Common myeloid progenitor, CD34-positive (primary cell): ENCODE results near the gene TNFRSF18.

ENCODE experiments used
- CTCF ChIA-PET: fragments of 350-600 bp; sonication (Branson Sonifier 250); formaldehyde crosslinking; loops from one replicate; lab custom pipeline; 2021; ENCODE audit warnings: antibody characterized with exemption; lab: Charles Lee
- POLR2A ChIA-PET: fragments of 350-600 bp; sonication (Branson Sonifier 250); formaldehyde crosslinking; loops from one replicate; lab custom pipeline; 2021; ENCODE audit warnings: antibody characterized with exemption; lab: Charles Lee
- DNase-seq, 3 donors: peaks; one replicate each; pipeline versions ENCODE4 v3.0.0 to v3.0.0-alpha.2; 2013
- H3K27ac ChIP-seq, 2 experiments: 1 replicate in 1 of 2; 2 replicates in 1 of 2; pipeline ENCODE4 v1.7.0; 2013; ENCODE audit warnings: inconsistent platforms in 2 of 2, low read length in 2 of 2, mild to moderate bottlenecking in 2 of 2, low read depth in 1 of 2, moderate library complexity in 1 of 2; ENCODE audit not compliant: severe bottlenecking in 2 of 2, insufficient read depth in 1 of 2, poor library complexity in 1 of 2
- H3K27me3 ChIP-seq, 5 experiments: replicated peaks in 2 of 5; 1 replicate in 3 of 5; 2 replicates in 2 of 5; pipeline versions ENCODE4 v1.6.1 to v1.7.0; 2013; ENCODE audit warnings: low read length in 4 of 5, mild to moderate bottlenecking in 2 of 5, moderate library complexity in 2 of 5, inconsistent platforms in 1 of 5; ENCODE audit not compliant: insufficient read depth in 5 of 5, control insufficient read depth in 4 of 5
- H3K36me3 ChIP-seq, 4 experiments: 1 replicate in 2 of 4; 2 replicates in 2 of 4; pipeline versions ENCODE4 v1.6.1 to v1.7.0; 2013; ENCODE audit warnings: low read length in 3 of 4, control low read depth in 1 of 4, mild to moderate bottlenecking in 1 of 4; ENCODE audit not compliant: control insufficient read depth in 4 of 4, insufficient read depth in 4 of 4
- H3K4me1 ChIP-seq, 4 experiments: 1 replicate in 3 of 4; 2 replicates in 1 of 4; pipeline versions ENCODE4 v1.6.1 to v1.7.1; 2013; ENCODE audit warnings: low read length in 3 of 4, mild to moderate bottlenecking in 3 of 4, control low read depth in 1 of 4, inconsistent platforms in 1 of 4, moderate library complexity in 1 of 4; ENCODE audit not compliant: control insufficient read depth in 4 of 4, insufficient read depth in 4 of 4; ENCODE audit errors: control extremely low read depth in 1 of 4
- H3K4me3 ChIP-seq, 7 experiments: 1 replicate in 4 of 7; 2 replicates in 3 of 7; pipeline versions ENCODE4 v1.5.1 to v1.7.0; 2013; ENCODE audit warnings: mild to moderate bottlenecking in 7 of 7, low read length in 6 of 7, moderate library complexity in 6 of 7, inconsistent platforms in 2 of 7, low read depth in 2 of 7, control low read depth in 1 of 7; ENCODE audit not compliant: insufficient read depth in 4 of 7, control insufficient read depth in 1 of 7; ENCODE audit errors: extremely low read depth in 1 of 7
- H3K9me3 ChIP-seq, 5 experiments: 1 replicate in 4 of 5; 2 replicates in 1 of 5; pipeline versions ENCODE4 v1.6.1 to v1.7.1; 2013; ENCODE audit warnings: low read length in 4 of 5, mild to moderate bottlenecking in 2 of 5, inconsistent platforms in 1 of 5, low read depth in 1 of 5, moderate library complexity in 1 of 5; ENCODE audit not compliant: control insufficient read depth in 4 of 5, insufficient read depth in 2 of 5; ENCODE audit errors: control extremely low read depth in 1 of 5
- WGBS: methylation state at CpG from one replicate; pipeline ENCODE4 v1.1.5; 2013; ENCODE audit not compliant: insufficient coverage; 5-methylcytosine and 5-hydroxymethylcytosine counted together

TNFRSF18 gene

DNA sequence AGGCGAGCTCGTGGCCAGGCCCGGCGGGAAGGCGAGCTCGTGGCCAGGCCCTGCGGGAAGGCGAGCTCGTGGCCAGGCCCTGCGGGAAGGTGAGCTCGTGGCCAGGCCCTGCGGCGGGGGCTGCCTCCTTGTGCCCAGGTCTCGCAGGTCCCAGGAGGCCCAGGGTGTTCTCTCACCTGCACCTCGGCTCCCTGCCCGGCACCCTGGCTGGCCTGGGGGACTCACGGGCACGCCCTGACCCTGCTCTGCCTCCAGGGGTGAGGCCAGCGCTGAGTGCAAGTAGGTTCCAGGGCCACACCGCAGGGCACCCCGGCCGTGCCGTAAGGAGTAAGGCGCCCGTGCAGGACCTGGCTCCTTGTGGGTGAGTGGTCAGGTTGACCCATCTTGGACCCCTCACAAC, 21.0 kb upstream of the TNFRSF18 start:
- H3K4me3 ChIP-seq = no peak overlapping the region
- CTCF ChIA-PET = interaction anchor here (1.3 to 1.7 kb wide), 2 partner anchors 106 to 243 kb away, joined by 4 read pairs; no protein-coding TSS in a partner anchor
- H3K27me3 ChIP-seq = no peaks in the 10 kb centered on the region
- DNase-seq = no peak
- H3K9me3 ChIP-seq = no peaks in the 10 kb centered on the region
- peaks cover 5 to 72% (median 48%) of the 10 kb centered on the region in 4 experiments for H3K36me3 ChIP-seq
- POLR2A ChIA-PET = interaction anchor here (1.5 kb wide), 1 partner anchor 10 kb away, joined by 5 read pairs; no protein-coding TSS in a partner anchor
- peaks cover 4 to 20% (median 18%) of the 10 kb centered on the region in 4 experiments for H3K4me1 ChIP-seq
- no peak overlapping the region for H3K27ac ChIP-seq
- 97% methylated on average over 19 of the region's 25 CpGs for WGBS

DNA sequence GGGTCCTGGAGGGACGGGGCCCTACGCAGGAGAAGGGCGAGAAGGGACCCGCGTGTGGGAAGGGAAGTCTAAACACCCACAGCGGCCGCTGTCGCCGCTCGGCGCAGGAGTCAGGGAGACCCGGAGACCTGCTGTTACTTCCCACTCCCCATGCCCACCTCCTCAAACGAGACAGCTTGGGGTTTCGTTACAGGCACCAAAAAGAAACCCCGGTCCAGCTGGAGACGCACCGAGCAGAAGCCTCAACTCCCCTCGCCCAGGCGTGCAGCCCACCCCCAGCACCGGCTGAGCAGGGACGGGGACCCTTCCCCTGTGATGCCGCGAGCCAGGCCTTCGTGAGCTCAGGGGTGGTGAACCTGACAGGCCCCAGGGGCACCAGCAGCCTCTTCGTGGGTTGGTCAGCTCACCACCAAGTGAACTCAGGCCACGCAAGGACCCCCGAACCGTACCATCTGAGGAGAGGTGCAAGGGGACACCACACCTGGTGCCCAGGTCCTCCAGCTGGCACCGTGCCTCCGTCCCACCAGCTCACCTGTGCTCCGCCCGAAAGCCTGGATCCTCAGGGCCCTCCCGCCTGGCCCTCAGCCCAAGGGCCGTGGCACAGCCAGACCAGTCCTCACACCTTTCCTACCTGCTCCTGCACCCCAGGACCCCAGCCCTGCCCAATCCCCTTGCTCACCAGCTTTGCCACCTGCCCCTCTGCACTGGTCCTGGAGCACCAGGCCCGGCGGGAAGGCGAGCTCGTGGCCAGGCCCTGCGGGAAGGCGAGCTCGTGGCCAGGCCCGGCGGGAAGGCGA, 20.4 kb upstream of the TNFRSF18 start:
- no peak for DNase-seq
- H3K4me1 ChIP-seq = peaks cover 4 to 19% (median 17%) of the 10 kb centered on the region in 4 experiments

GRCh38 chr1:1225913-1226312, 19.5 kb upstream of the TNFRSF18 start:
- no peak overlapping the region for H3K27ac ChIP-seq
- POLR2A ChIA-PET = interaction anchor here (1.5 kb wide), 1 partner anchor 9 kb away, joined by 5 read pairs; no protein-coding TSS in a partner anchor
- peaks cover 3 to 14% (median 13%) of the 10 kb centered on the region in 4 experiments for H3K4me1 ChIP-seq
- CTCF ChIA-PET = interaction anchor here (1.1 to 3.1 kb wide), 3 partner anchors 103 to 162 kb away, joined by 3 to 9 read pairs (median 4); no protein-coding TSS in a partner anchor
- H3K4me3 ChIP-seq = no peak overlapping the region
- no peaks in the 10 kb centered on the region for H3K9me3 ChIP-seq
- no peak for DNase-seq
- no peaks in the 10 kb centered on the region for H3K27me3 ChIP-seq
- H3K36me3 ChIP-seq = peaks cover 5 to 85% (median 55%) of the 10 kb centered on the region in 4 experiments
- 94% methylated on average over 16 of the region's 18 CpGs for WGBS

More for the DNA sequence above, 20.4 kb upstream of the TNFRSF18 start:
- CTCF ChIA-PET = interaction anchor here (1.1 to 3.1 kb wide), 4 partner anchors 104 to 242 kb away, joined by 3 to 9 read pairs (median 4); no protein-coding TSS in a partner anchor
- no peak overlapping the region for H3K27ac ChIP-seq
- 97% methylated on average over 44 of the region's 44 CpGs for WGBS
- POLR2A ChIA-PET = interaction anchor here (1.5 kb wide), 1 partner anchor 10 kb away, joined by 5 read pairs; no protein-coding TSS in a partner anchor
- H3K9me3 ChIP-seq = no peaks in the 10 kb centered on the region
- no peak overlapping the region for H3K4me3 ChIP-seq
- no peaks in the 10 kb centered on the region for H3K27me3 ChIP-seq
- peaks cover 5 to 77% (median 53%) of the 10 kb centered on the region in 4 experiments for H3K36me3 ChIP-seq

- POLR2A ChIA-PET = no interaction called here
Observed at GRCh38 chr1:1225238-1225845, 18.9 kb upstream of the TNFRSF18 start.

DNA sequence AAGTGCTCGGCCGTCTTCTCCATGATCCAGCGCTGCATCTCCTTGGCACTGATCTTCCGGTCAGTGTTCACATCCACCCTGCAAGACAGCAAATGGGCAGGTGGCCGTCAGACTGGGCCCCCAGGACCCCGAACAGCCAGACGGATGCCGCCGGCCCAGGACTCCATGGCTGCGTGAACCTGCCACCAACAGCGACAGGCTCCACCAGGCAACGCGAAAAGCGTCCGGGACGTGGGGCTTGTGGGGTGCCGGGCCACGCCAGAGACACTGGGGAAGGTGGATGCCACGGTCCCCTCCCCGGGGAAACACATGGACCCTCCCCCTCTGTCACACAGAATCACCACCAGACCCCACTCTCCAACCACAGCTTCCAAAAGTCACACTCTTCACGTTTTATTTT, 17.5 kb upstream of the TNFRSF18 start:
- POLR2A ChIA-PET = interaction anchor here (1.0 kb wide), 1 partner anchor 8 kb away, joined by 4 read pairs; the partner anchor contains the start of genes B3GALT6 and SDF4
- CTCF ChIA-PET = interaction anchor here (1.5 kb wide), 1 partner anchor 8 kb away, joined by 4 read pairs; no protein-coding TSS in a partner anchor
- 98% methylated on average over 21 of the region's 21 CpGs for WGBS
- DNase-seq = no peak
- Histone ChIP-seq H3K4me3 (no peak overlapping the region), H3K4me1 (no peaks in the 10 kb centered on the region), H3K27ac (no peak overlapping the region), H3K9me3 (no peaks in the 10 kb centered on the region), H3K27me3 (no peaks in the 10 kb centered on the region), H3K36me3 (peaks cover 5 to 94% (median 65%) of the 10 kb centered on the region in 4 experiments)

More at GRCh38 chr1:1225238-1225845, 18.9 kb upstream of the TNFRSF18 start:
- 95% methylated on average over 16 of the region's 34 CpGs for WGBS
- no peak overlapping the region for H3K27ac ChIP-seq
- peaks cover 5 to 91% (median 57%) of the 10 kb centered on the region in 4 experiments for H3K36me3 ChIP-seq
- no peaks in the 10 kb centered on the region for H3K27me3 ChIP-seq
- H3K4me3 ChIP-seq = no peak overlapping the region
- no peak for DNase-seq
- CTCF ChIA-PET = interaction anchor here (1.1 to 3.1 kb wide), 3 partner anchors 10 to 162 kb away, joined by 3 to 9 read pairs (median 4); no protein-coding TSS in a partner anchor
- peaks cover 0 to 9% (median 7%) of the 10 kb centered on the region in 4 experiments for H3K4me1 ChIP-seq
- H3K9me3 ChIP-seq = no peaks in the 10 kb centered on the region

DNA sequence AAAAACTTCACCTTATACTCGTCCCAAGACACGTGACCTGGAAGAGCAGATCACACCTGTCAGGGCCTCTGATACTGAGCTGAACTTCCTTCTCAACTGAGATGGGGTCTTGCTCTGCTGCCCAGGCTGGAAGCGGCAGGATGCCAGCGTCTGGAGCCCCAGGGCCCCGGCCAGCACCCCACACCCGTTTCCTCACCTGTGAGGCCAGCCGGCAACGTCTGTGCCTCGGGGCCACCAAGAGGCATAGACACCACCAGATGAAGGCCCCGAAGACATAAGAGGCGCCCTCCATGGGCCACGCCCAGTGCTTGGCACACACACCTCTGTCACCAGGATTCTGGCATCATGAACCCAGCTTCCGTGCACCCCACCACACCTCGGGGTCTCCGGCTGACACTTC, 16.9 kb upstream of the TNFRSF18 start:
- WGBS = 94% methylated on average over 13 of the region's 15 CpGs
- Histone ChIP-seq H3K27me3 (no peaks in the 10 kb centered on the region), H3K4me1 (no peaks in the 10 kb centered on the region), H3K27ac (no peak overlapping the region), H3K9me3 (no peaks in the 10 kb centered on the region), H3K36me3 (peaks cover 5 to 94% (median 63%) of the 10 kb centered on the region in 4 experiments), H3K4me3 (no peak overlapping the region)
- DNase-seq = no peak
- POLR2A ChIA-PET = interaction anchor here (1.0 kb wide), 1 partner anchor 9 kb away, joined by 4 read pairs; the partner anchor contains the start of genes B3GALT6 and SDF4
- CTCF ChIA-PET = interaction anchor here (0.8 to 1.2 kb wide), 2 partner anchors 101 to 103 kb away, joined by 3 read pairs; no protein-coding TSS in a partner anchor
